ENCODE measurements around the gene SRXN1.

Gene SRXN1

GRCh38 chr20:676315-676937, 23.4 kb upstream of the SRXN1 start:
- no peak for DNase-seq (ENCODE audit: low read depth)
- H3K4me3 ChIP-seq (ENCODE audit: control insufficient read depth, low read depth, low read length) = no peak overlapping the region
- TF ChIP-seq, protein P1, sequence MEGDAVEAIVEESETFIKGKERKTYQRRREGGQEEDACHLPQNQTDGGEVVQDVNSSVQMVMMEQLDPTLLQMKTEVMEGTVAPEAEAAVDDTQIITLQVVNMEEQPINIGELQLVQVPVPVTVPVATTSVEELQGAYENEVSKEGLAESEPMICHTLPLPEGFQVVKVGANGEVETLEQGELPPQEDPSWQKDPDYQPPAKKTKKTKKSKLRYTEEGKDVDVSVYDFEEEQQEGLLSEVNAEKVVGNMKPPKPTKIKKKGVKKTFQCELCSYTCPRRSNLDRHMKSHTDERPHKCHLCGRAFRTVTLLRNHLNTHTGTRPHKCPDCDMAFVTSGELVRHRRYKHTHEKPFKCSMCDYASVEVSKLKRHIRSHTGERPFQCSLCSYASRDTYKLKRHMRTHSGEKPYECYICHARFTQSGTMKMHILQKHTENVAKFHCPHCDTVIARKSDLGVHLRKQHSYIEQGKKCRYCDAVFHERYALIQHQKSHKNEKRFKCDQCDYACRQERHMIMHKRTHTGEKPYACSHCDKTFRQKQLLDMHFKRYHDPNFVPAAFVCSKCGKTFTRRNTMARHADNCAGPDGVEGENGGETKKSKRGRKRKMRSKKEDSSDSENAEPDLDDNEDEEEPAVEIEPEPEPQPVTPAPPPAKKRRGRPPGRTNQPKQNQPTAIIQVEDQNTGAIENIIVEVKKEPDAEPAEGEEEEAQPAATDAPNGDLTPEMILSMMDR (conservative IDR thresholded peaks at IDR 0.05; ENCODE audit: control insufficient read depth, insufficient read depth, low read depth, low read length) = no peak

DNA sequence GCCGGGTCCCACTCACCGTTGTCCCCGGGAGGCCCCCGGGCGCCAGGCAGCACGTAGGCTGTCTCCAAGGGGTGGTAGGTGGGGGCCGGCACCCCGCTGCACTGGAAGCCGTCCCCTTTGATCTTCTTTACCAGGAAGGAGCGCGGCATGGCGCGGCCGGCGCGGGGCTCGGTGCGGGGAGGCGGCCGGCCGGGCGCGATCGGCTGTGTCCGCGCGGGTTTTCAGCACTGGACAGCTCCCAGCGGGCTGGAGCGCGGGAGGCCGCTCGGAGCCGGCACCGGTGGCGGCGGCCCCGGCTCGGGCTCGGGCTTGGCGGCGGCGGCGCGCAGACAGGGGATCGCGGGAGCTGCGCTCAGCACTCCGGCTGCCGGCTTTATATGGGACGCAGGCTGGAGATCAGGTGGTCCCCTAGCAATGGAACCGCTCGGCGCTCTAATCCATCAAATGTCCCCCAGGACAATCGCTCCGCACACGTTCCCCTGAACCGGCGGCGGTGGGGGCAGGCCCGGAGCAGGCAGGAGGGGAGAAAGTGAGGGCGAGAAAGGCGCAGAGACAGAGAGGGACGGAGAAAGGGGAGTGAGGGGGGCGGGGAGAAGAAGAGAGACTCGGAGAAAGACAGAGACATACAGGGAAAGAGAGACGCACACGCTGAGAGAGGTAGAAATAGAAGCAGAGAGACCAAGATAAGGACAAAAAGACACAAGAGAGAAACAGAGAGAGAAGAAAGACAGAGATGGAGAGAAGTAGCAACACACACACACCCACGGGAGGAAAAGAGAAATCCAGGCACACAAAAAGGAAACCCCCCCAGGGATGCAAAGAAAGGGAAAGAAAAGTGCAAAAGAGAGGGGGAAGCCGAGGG, 22.7 kb upstream of the SRXN1 start, which contains the start of gene SCRT2:
Gene SCRT2, minus strand, starts transcription at position 350 of the 862 bp plus-strand sequence. Its CDS starts 201 bp downstream, at position 149.
- DNase-seq (ENCODE audit: low read depth) = peak; percentile 50
- H3K4me3 ChIP-seq (ENCODE audit: control insufficient read depth, low read depth, low read length) = no peak within 1 kb of the TSS
- TF ChIP-seq, protein P1 (conservative IDR thresholded peaks at IDR 0.05; ENCODE audit: control insufficient read depth, insufficient read depth, low read depth, low read length) = no peak

DNA sequence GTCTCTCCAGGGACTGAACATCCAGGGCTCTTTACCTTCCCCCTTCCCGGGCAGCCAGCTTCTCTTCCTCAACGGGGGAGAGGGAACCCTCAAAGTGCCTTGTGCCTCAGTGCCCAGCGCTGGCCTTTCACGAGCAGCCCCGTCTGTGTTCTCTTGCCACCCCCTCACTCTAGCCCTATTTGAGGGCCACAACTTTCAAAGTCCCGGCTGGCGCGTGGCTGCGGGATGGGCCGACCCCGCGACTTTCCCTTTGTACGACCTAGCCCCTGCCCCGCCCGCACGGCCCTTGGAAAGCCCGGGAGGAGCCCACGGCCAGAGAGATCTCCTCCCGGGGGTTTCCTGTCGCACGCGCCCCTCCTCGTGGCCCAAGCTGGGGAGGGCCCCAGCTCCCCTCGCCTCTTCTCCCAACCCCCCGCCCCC, 22.0 kb upstream of the SRXN1 start:
- no peak for DNase-seq (ENCODE audit: low read depth)
- TF ChIP-seq, protein P1 (conservative IDR thresholded peaks at IDR 0.05; ENCODE audit: control insufficient read depth, insufficient read depth, low read depth, low read length) = no peak
- H3K4me3 ChIP-seq (ENCODE audit: control insufficient read depth, low read depth, low read length) = no peak overlapping the region

DNA sequence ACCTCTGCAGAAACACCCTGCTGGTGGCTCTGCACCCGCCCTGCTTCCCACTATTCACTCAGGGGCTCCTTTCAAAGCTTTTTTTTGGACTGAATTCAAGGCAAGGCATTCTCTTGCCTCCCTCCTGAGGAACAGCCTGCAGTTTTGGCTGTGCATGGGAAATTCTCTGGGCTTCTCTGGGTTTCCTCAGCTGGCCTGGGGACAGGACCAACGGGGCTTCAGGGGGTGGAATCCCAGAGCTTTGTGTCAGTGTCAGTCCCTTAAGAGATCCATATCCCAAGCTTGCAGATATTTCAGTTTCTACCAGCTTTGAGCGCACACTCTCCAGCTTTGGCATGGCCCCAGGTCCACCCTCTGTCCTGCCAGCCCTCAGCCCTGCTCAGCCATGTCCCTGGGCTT, 20.6 kb upstream of the SRXN1 start:
- DNase-seq (ENCODE audit: low read depth) = no peak
- H3K4me3 ChIP-seq (ENCODE audit: control insufficient read depth, low read depth, low read length) = no peak overlapping the region
- TF ChIP-seq, protein P1 (conservative IDR thresholded peaks at IDR 0.05; ENCODE audit: control insufficient read depth, insufficient read depth, low read depth, low read length) = no peak

- H3K4me3 ChIP-seq (ENCODE audit: control insufficient read depth, low read depth, low read length) = no peak overlapping the region
- TF ChIP-seq, protein P1 (conservative IDR thresholded peaks at IDR 0.05; ENCODE audit: control insufficient read depth, insufficient read depth, low read depth, low read length) = no peak
- DNase-seq (ENCODE audit: low read depth) = no peak
Observed at GRCh38 chr20:672963-673602, 20.1 kb upstream of the SRXN1 start.

GRCh38 chr20:671252-672030, 18.4 kb upstream of the SRXN1 start:
- DNase-seq (ENCODE audit: low read depth) = no peak
- TF ChIP-seq, protein P1 (conservative IDR thresholded peaks at IDR 0.05; ENCODE audit: control insufficient read depth, insufficient read depth, low read depth, low read length) = no peak
- no peak overlapping the region for H3K4me3 ChIP-seq (ENCODE audit: control insufficient read depth, low read depth, low read length)

Measured in fibroblast of mammary gland (primary cell).